ENCODE data around the gene MAP3K21.

MAP3K21 gene

GRCh38 chr1:233289676-233290075 lies 37.8 kb upstream of the MAP3K21 start (continued):
- TF ChIP-seq ZC3H10 (CRISPR knock-in tag; IDR thresholded peaks at IDR 0.05) (no peak), GLIS3 (CRISPR knock-in tag; IDR thresholded peaks at IDR 0.05) (no peak), ZNF565 (CRISPR knock-in tag; conservative IDR thresholded peaks at IDR 0.05; ENCODE audit: low read depth) (no peak), RARB (CRISPR knock-in tag; IDR thresholded peaks at IDR 0.05) (no peak), ESRRG (CRISPR knock-in tag; IDR thresholded peaks at IDR 0.05) (no peak), POU6F1 (CRISPR knock-in tag; IDR thresholded peaks at IDR 0.05; ENCODE audit: borderline replicate concordance, low read depth) (no peak), ZNF8 (CRISPR knock-in tag; IDR thresholded peaks at IDR 0.05) (no peak), TOX (CRISPR knock-in tag; IDR thresholded peaks at IDR 0.05; ENCODE audit: borderline replicate concordance) (no peak)

DNA sequence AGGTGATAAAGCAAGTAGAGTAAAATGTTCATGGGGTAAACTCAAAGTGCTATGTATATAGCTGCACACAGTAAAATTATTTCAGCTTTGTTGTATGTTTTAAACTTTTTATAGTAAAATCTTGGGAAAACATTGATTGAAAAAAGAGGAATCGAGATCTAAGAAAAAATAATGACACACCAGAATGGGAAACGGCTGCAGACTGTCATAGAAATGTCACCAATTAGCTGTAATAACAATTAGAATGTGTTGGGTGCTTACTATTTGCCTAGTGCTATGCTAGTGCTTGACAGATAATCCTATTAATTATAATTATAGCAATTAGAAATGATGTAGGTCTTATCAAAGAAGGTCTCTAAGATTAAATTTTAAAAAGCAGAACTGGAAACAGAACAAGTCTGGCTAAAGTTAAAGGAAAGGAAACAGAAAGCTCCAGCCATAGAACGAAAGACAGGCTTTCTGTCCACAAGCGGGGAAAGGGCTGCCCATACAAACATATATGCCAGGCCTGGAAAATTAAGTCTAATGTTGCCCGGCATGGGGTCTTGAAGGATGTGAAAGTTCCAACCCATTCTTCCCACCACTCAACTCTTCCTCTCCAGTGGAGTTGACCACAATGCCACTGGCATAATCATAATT lies 37.0 kb upstream of the MAP3K21 start:
- TF ChIP-seq CSRNP3 (CRISPR knock-in tag; IDR thresholded peaks at IDR 0.05) (no peak), ZNF565 (CRISPR knock-in tag; conservative IDR thresholded peaks at IDR 0.05; ENCODE audit: low read depth) (no peak), POU6F1 (CRISPR knock-in tag; IDR thresholded peaks at IDR 0.05; ENCODE audit: borderline replicate concordance, low read depth) (no peak), ZC3H10 (CRISPR knock-in tag; IDR thresholded peaks at IDR 0.05) (no peak), ZNF8 (CRISPR knock-in tag; IDR thresholded peaks at IDR 0.05) (no peak), BACH2 (CRISPR knock-in tag; IDR thresholded peaks at IDR 0.05; ENCODE audit: borderline replicate concordance) (no peak), TSHZ2 (CRISPR knock-in tag; IDR thresholded peaks at IDR 0.05) (no peak), SNAI2 (CRISPR knock-in tag; IDR thresholded peaks at IDR 0.05) (no peak), ARNTL (CRISPR knock-in tag; IDR thresholded peaks at IDR 0.05; ENCODE audit: borderline replicate concordance, low read depth) (no peak), RARB (CRISPR knock-in tag; IDR thresholded peaks at IDR 0.05) (no peak), GLIS3 (CRISPR knock-in tag; IDR thresholded peaks at IDR 0.05) (no peak), TCF4 (CRISPR knock-in tag; IDR thresholded peaks at IDR 0.05; ENCODE audit: borderline replicate concordance) (no peak), PPARA (CRISPR knock-in tag; IDR thresholded peaks at IDR 0.05; ENCODE audit: borderline replicate concordance) (no peak), OSR1 (CRISPR knock-in tag; IDR thresholded peaks at IDR 0.05) (no peak), TOX (CRISPR knock-in tag; IDR thresholded peaks at IDR 0.05; ENCODE audit: borderline replicate concordance) (no peak), ESRRG (CRISPR knock-in tag; IDR thresholded peaks at IDR 0.05) (no peak), ZFP30 (CRISPR knock-in tag; IDR thresholded peaks at IDR 0.05) (no peak)
- TF ChIP-seq, protein P1, sequence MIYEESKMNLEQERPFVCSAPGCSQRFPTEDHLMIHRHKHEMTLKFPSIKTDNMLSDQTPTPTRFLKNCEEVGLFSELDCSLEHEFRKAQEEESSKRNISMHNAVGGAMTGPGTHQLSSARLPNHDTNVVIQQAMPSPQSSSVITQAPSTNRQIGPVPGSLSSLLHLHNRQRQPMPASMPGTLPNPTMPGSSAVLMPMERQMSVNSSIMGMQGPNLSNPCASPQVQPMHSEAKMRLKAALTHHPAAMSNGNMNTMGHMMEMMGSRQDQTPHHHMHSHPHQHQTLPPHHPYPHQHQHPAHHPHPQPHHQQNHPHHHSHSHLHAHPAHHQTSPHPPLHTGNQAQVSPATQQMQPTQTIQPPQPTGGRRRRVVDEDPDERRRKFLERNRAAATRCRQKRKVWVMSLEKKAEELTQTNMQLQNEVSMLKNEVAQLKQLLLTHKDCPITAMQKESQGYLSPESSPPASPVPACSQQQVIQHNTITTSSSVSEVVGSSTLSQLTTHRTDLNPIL (CRISPR knock-in tag; IDR thresholded peaks at IDR 0.05; ENCODE audit: low read depth), result no peak
- ATAC-seq, result no peak

DNA sequence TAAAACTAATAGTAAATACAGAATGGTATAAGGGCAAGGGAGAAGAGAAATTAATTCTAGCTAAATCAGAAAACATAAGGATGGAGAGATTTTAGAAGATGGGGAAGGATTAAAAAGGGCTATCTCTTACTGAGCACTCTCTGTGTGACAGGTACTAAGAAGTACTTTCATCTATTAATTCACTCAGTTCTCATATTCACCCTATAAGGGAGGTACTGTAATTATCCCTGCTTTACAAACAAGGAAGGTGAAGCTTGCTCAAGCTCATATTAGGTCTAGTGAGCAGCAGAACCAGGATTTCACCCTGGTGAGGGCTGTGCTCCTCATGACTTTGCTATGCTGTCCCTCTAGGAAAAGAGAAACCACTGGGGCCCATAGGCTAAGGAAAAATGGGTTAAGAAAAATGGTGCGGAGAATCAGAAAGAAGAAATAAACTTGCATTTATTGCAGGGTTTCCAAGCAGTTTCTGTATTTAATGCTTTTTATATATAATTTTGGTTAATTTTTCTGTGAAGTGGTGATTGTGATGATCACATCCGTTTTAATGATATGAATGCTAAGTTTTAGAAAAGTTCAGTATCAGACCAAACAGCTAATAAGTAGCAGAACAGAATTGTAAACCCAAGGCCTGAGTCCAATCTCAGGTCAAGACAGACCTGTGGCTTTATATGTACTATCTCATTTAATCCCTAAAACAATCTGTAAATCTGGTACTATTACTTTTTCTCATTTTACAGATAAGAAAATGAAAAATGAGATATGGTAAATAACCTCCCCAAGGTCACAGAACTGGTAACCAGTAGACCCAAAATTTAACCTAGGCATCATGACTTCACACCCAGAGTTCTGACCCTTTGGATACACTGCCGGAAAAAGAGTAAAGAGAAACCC lies 33.7 kb upstream of the MAP3K21 start:
- no peak for ATAC-seq
- TF ChIP-seq ZNF8 (CRISPR knock-in tag; IDR thresholded peaks at IDR 0.05) (no peak), CSDC2 (CRISPR knock-in tag; IDR thresholded peaks at IDR 0.05) (no peak)
- TF ChIP-seq, protein P1 (CRISPR knock-in tag; IDR thresholded peaks at IDR 0.05; ENCODE audit: low read depth), result no peak

Data from SK-N-SH treated with all-trans-retinoic acid at 6 μM for 48 hours (cell line).